GM12878 (cell line): Measurements from ENCODE around the gene GRIA4. TPM values are rescaled to one million over a fixed set of nuclear protein-coding genes. Genes with fewer than 3 reads are reported as not detected.

Experiments
- ATAC-seq: fragments of 200-7000 bp; cut with Tn5 transposase; 3 replicates; pipeline ENCODE4 v1.9.1; 2020; ENCODE audit warnings: mild to moderate bottlenecking, moderate library complexity
- BruUV-seq: library from RNA; stranded (reverse); fragments of 400-500 nt; replicated peaks from 2 replicates; lab custom pipeline; 2021; lab: Mats Ljungman, UMichigan
- CTCF ChIA-PET: fragments of 300-600 bp; sonication (Branson Sonifier 250); formaldehyde crosslinking; extraction: SDS; loops from one replicate; lab custom pipeline; 2021; ENCODE audit warnings: inconsistent platforms; lab: Yijun Ruan, JAX
- POLR2A ChIA-PET: fragments of 350-600 bp; formaldehyde crosslinking; extraction: SDS; loops from one replicate; lab custom pipeline; 2021; ENCODE audit warnings: inconsistent platforms; lab: Charles Lee
- RAD21 ChIA-PET: fragments of 300-600 bp; sonication (Branson Sonifier 250); formaldehyde crosslinking; loops from one replicate; lab custom pipeline; 2023; ENCODE audit warnings: antibody characterized with exemption; ENCODE audit not compliant: unreplicated experiment; lab: Charles Lee
- SMC1A ChIA-PET: fragments of 300-600 bp; sonication (Branson Sonifier 250); formaldehyde crosslinking; loops from one replicate; lab custom pipeline; 2023; ENCODE audit not compliant: unreplicated experiment, uncharacterized antibody; lab: Charles Lee
- DNase-seq: peaks from one replicate; pipeline ENCODE4 v3.0.0-alpha.2; 2011; ENCODE audit warnings: low read depth, low spot score
- FAIRE-seq: peaks from 3 replicates; lab custom pipeline; 2011; peaks lifted over from hg19 to GRCh38; lab: Jason Lieb, UNC
- H2AFZ ChIP-seq: 2 replicates; pipeline ENCODE4 v1.6.0; 2011; ENCODE audit warnings: low read depth, low read length, control low read depth; ENCODE audit not compliant: control insufficient read depth
- H3K27ac ChIP-seq: 2 replicates; pipeline ENCODE4 v1.5.1; 2011; ENCODE audit warnings: control low read depth; ENCODE audit not compliant: control insufficient read depth, insufficient read depth
- H3K27me3 ChIP-seq, 2 experiments: replicated peaks in 1 of 2; 2 replicates each; pipeline versions ENCODE4 v1.6.0 to v1.6.1; 2011; ENCODE audit warnings: low read length in 1 of 2; ENCODE audit not compliant: control insufficient read depth in 2 of 2, insufficient read depth in 2 of 2
- H3K36me3 ChIP-seq, 2 experiments: 2 replicates each; pipeline ENCODE4 v1.5.1; 2011; ENCODE audit warnings: low read length in 1 of 2; ENCODE audit not compliant: control insufficient read depth in 2 of 2, insufficient read depth in 2 of 2
- H3K4me1 ChIP-seq: 2 replicates; pipeline ENCODE4 v1.6.1; 2011; ENCODE audit warnings: mild to moderate bottlenecking, low read length, moderate library complexity, mixed read lengths; ENCODE audit not compliant: control insufficient read depth, insufficient read depth
- H3K4me2 ChIP-seq: 2 replicates; pipeline ENCODE4 v1.6.0; 2011; ENCODE audit warnings: control low read depth; ENCODE audit not compliant: control insufficient read depth, insufficient read depth
- H3K4me3 ChIP-seq: fragments of 200-600 bp; sonication (generic); 2 replicates; pipeline ENCODE4 v1.5.1; 2016
- H3K79me2 ChIP-seq: 2 replicates; pipeline ENCODE4 v1.6.0; 2011; ENCODE audit warnings: low read length; ENCODE audit not compliant: control insufficient read depth, insufficient read depth
- H3K9ac ChIP-seq: 2 replicates; pipeline ENCODE4 v1.8.0; 2011; ENCODE audit warnings: low read length, control low read depth, mixed read lengths; ENCODE audit not compliant: control insufficient read depth, insufficient read depth
- H3K9me3 ChIP-seq: replicated peaks from 3 replicates; pipeline ENCODE4 v1.5.1; 2011; ENCODE audit warnings: mild to moderate bottlenecking, low read length; ENCODE audit not compliant: control insufficient read depth, insufficient read depth
- H4K20me1 ChIP-seq: 2 replicates; pipeline ENCODE4 v1.6.0; 2011; ENCODE audit not compliant: control insufficient read depth, insufficient read depth
- CBX3 ChIP-seq: fragments of 200-600 bp; sonication (generic); IDR thresholded peaks from 2 replicates; pipeline ENCODE4 v1.6.1; 2016; ENCODE audit warnings: low read depth, borderline replicate concordance
- SUPT20H ChIP-seq: IDR thresholded peaks from 2 replicates; pipeline ENCODE4 v1.6.1; 2011; ENCODE audit warnings: low read depth, mild to moderate bottlenecking, low read length, moderate library complexity, borderline replicate concordance; ENCODE audit not compliant: control insufficient read depth
- ZNF274 ChIP-seq: IDR thresholded peaks from one replicate; pipeline ENCODE4 v1.8.0; 2011; ENCODE audit not compliant: insufficient read length, insufficient read depth
- WGBS: methylation state at CpG from one replicate; pipeline ENCODE4 v1.1.6; 2016; ENCODE audit warnings: low lambda C conversion rate; ENCODE audit not compliant: insufficient replicate concordance, insufficient coverage; ENCODE audit errors: missing lambda C conversion rate; 5-methylcytosine and 5-hydroxymethylcytosine counted together
- in situ Hi-C: fragments of 300-500 bp; cut with MboI; formaldehyde crosslinking; loops from 9 replicates; pipeline ENCODE4 v1.14.3; 2018; ENCODE audit warnings: mixed read lengths
- intact Hi-C: fragments of 100-400 bp; cut with micrococcal nuclease; formaldehyde crosslinking; loops from one replicate; pipeline ENCODE4 v1.14.2; 2022; ENCODE audit not compliant: unreplicated experiment
- polyA plus RNA-seq, 11 experiments: library from polyadenylated mRNA; depleted of rRNA in 4 of 11; unstranded in 6 of 11; stranded (reverse) in 5 of 11; fragments of >200 nt; fragmentation: Nextera tagmentation in 4 of 11; fragmentation: Illumina TruSeq in 1 of 11; extraction: Ambion mirVana in 4 of 11; extraction: Trizol in 1 of 11; gene quantifications; 1 replicate in 1 of 11; 2 replicates in 10 of 11; pipeline versions ENCODE4 v1.2.1 to v1.2.3, GENCODE V29; 2011 to 2016; ENCODE audit warnings: inconsistent platforms in 2 of 11, missing spikeins in 2 of 11, low read depth in 1 of 11
- total RNA-seq, 4 experiments: library from RNA; depleted of rRNA in 3 of 4; stranded (reverse); fragments of >200 nt in 3 of 4; fragmentation: Illumina TruSeq in 1 of 4; extraction: Trizol in 1 of 4; gene quantifications; 2 replicates each; pipeline versions ENCODE4 v1.2.1 to v1.2.3, GENCODE V29; 2013 to 2021
- TF ChIP-seq, protein P1 (sequence below): fragments of 450-650 bp; IDR thresholded peaks from 2 replicates; pipeline ENCODE4 v1.6.1; 2017; ENCODE audit warnings: mild to moderate bottlenecking, moderate library complexity
- TF ChIP-seq, protein P2 (sequence below): IDR thresholded peaks from 2 replicates; pipeline ENCODE4 v1.6.1; 2011; ENCODE audit warnings: low read depth, low read length, improper control_type of control experiment, borderline replicate concordance
- TF ChIP-seq, protein P3 (sequence below): fragments of 450-650 bp; IDR thresholded peaks from 2 replicates; pipeline ENCODE4 v1.6.1; 2017; ENCODE audit warnings: low read depth, mild to moderate bottlenecking, moderate library complexity
- TF ChIP-seq, protein P4 (sequence below): IDR thresholded peaks from 2 replicates; pipeline ENCODE4 v1.6.1; 2011; ENCODE audit warnings: borderline replicate concordance, low read depth, mild to moderate bottlenecking, moderate library complexity, low read length; ENCODE audit not compliant: insufficient read depth, poor library complexity, severe bottlenecking

GRIA4 gene
- total and polyA plus RNA-seq, 10 of the 15 experiments (the other 5 are each of a cell fraction or from before 2014, with no cell fraction given) = 0.04 TPM; not detected in 9

DNA sequence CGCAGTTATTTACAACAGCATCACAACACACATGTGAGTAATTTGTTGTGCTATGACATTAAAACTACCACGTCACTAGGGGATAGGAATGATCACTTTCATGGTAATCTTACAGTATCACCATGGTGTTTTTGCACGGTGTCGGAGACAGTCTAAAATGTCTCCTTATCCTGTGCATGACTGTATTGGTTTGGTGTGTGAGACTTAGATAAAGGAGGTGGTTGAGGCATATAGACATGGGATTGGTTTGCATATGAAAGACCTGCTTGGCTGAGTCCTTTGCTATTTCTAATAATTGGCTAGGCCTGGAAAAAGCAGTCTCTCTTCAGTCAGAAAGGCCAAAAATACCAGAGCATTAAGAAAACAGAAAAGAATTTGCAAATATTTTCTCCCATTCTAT is 382.0 kb downstream of the GRIA4 start (continued):
- TF ChIP-seq, protein P1, sequence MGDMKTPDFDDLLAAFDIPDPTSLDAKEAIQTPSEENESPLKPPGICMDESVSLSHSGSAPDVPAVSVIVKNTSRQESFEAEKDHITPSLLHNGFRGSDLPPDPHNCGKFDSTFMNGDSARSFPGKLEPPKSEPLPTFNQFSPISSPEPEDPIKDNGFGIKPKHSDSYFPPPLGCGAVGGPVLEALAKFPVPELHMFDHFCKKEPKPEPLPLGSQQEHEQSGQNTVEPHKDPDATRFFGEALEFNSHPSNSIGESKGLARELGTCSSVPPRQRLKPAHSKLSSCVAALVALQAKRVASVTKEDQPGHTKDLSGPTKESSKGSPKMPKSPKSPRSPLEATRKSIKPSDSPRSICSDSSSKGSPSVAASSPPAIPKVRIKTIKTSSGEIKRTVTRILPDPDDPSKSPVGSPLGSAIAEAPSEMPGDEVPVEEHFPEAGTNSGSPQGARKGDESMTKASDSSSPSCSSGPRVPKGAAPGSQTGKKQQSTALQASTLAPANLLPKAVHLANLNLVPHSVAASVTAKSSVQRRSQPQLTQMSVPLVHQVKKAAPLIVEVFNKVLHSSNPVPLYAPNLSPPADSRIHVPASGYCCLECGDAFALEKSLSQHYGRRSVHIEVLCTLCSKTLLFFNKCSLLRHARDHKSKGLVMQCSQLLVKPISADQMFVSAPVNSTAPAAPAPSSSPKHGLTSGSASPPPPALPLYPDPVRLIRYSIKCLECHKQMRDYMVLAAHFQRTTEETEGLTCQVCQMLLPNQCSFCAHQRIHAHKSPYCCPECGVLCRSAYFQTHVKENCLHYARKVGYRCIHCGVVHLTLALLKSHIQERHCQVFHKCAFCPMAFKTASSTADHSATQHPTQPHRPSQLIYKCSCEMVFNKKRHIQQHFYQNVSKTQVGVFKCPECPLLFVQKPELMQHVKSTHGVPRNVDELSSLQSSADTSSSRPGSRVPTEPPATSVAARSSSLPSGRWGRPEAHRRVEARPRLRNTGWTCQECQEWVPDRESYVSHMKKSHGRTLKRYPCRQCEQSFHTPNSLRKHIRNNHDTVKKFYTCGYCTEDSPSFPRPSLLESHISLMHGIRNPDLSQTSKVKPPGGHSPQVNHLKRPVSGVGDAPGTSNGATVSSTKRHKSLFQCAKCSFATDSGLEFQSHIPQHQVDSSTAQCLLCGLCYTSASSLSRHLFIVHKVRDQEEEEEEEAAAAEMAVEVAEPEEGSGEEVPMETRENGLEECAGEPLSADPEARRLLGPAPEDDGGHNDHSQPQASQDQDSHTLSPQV = no peak

DNA sequence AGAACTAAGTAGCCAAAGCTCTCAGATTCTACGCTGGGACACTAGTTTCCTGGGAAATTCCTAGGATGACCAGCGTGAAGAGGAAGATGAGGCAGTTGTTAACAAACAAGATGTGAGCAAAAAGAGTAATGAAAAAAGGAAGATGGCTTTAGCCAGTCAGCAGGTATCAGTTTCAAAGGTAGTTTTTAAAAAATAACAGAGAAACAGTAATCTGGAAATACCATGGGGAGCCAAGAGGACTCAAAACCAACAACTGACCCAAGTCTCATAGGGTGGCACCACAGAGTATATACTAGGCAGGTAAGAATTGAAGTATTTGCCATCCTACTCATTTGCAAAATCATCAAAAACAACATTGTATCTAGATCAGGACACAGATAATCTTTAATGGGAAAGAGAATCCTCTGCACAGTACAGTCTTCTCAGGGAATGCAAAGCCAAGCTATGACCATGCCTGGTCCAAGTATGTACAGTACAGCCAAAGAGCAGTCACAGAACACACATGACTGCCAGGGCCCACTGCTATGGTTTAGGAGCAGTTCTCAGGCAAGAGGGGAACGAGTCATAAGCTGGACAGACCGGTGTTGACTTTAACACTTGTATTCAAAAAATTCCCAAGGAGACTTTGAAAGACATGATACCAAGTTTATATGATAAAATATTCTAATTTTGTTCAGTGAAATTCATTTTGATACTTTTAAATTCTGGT is 391.6 kb downstream of the GRIA4 start:
- 59% methylated on average over 4 of the region's 4 CpGs for WGBS
- no TSS peak for BruUV-seq
- ATAC-seq (peak; percentile 61), FAIRE-seq (no peak), DNase-seq (no peak)
- Histone ChIP-seq H4K20me1 (no peaks in the 10 kb centered on the region), H2AFZ (no peak overlapping the region), H3K27me3 (no peaks in the 10 kb centered on the region), H3K4me3 (no peak overlapping the region), H3K9me3 (peaks cover 2% of the 10 kb centered on the region; the same call in 2 of the 3 replicates), H3K27ac (no peak overlapping the region; the same call in 1 of the 2 replicates), H3K4me2 (no peak overlapping the region), H3K36me3 (peaks cover 0 to 6% of the 10 kb centered on the region in 2 experiments; a peak in 2 of 4 replicates), H3K9ac (no peak overlapping the region), H3K79me2 (no peaks in the 10 kb centered on the region; the same call in 1 of the 2 replicates), H3K4me1 (no peaks in the 10 kb centered on the region)
- RAD21 ChIA-PET = interaction anchor here (0.5 kb wide), 1 partner anchor 76 kb away, joined by 3 read pairs; the partner anchor contains the start of genes AASDHPPT and KBTBD3
- in situ Hi-C loops = no loop called here
- intact Hi-C loops = no loop called here
- SMC1A ChIA-PET = interaction anchor here (1.0 kb wide), 1 partner anchor 11 kb away, joined by 3 read pairs; no protein-coding TSS in a partner anchor
- POLR2A ChIA-PET = interaction anchor here (0.6 kb wide), 1 partner anchor 12 kb away, joined by 9 read pairs; no protein-coding TSS in a partner anchor
- CTCF ChIA-PET = interaction anchor here (1.0 kb wide), 1 partner anchor 12 kb away, joined by 3 read pairs; no protein-coding TSS in a partner anchor
- TF ChIP-seq, protein P2, sequence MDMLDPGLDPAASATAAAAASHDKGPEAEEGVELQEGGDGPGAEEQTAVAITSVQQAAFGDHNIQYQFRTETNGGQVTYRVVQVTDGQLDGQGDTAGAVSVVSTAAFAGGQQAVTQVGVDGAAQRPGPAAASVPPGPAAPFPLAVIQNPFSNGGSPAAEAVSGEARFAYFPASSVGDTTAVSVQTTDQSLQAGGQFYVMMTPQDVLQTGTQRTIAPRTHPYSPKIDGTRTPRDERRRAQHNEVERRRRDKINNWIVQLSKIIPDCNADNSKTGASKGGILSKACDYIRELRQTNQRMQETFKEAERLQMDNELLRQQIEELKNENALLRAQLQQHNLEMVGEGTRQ = no peak
- TF ChIP-seq, protein P3, sequence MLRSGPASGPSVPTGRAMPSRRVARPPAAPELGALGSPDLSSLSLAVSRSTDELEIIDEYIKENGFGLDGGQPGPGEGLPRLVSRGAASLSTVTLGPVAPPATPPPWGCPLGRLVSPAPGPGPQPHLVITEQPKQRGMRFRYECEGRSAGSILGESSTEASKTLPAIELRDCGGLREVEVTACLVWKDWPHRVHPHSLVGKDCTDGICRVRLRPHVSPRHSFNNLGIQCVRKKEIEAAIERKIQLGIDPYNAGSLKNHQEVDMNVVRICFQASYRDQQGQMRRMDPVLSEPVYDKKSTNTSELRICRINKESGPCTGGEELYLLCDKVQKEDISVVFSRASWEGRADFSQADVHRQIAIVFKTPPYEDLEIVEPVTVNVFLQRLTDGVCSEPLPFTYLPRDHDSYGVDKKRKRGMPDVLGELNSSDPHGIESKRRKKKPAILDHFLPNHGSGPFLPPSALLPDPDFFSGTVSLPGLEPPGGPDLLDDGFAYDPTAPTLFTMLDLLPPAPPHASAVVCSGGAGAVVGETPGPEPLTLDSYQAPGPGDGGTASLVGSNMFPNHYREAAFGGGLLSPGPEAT = no peak
- TF ChIP-seq SUPT20H (no peak), CBX3 (no peak), ZNF274 (no peak)
- TF ChIP-seq, protein P4, sequence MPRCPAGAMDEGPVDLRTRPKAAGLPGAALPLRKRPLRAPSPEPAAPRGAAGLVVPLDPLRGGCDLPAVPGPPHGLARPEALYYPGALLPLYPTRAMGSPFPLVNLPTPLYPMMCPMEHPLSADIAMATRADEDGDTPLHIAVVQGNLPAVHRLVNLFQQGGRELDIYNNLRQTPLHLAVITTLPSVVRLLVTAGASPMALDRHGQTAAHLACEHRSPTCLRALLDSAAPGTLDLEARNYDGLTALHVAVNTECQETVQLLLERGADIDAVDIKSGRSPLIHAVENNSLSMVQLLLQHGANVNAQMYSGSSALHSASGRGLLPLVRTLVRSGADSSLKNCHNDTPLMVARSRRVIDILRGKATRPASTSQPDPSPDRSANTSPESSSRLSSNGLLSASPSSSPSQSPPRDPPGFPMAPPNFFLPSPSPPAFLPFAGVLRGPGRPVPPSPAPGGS = no peak
